IPS-20b (cell line): ENCODE data around the gene HES5.
"Not testable (repeated sequence)": the region's sequence is repeated elsewhere in the genome, so short reads cannot be mapped to it uniquely, and the experiment has no call there.

Experiments
- H3K27ac ChIP-seq: one replicate; pipeline ENCODE4 v1.5.1; 2013; ENCODE audit warnings: low read length
- H3K27me3 ChIP-seq: 2 replicates; pipeline ENCODE4 v1.6.1; 2013; ENCODE audit warnings: mild to moderate bottlenecking, low read length, inconsistent platforms; ENCODE audit not compliant: insufficient read depth
- H3K36me3 ChIP-seq: 2 replicates; pipeline ENCODE4 v1.6.1; 2013; ENCODE audit warnings: low read depth, mild to moderate bottlenecking, inconsistent platforms, low read length, moderate library complexity; ENCODE audit not compliant: insufficient read depth
- H3K4me1 ChIP-seq: 2 replicates; pipeline ENCODE4 v1.6.1; 2013; ENCODE audit warnings: mild to moderate bottlenecking, control low read depth, inconsistent platforms, low read length, moderate library complexity; ENCODE audit not compliant: insufficient read depth
- H3K4me3 ChIP-seq: 2 replicates; pipeline ENCODE4 v1.5.1; 2013; ENCODE audit warnings: mild to moderate bottlenecking, low read length, inconsistent platforms
- H3K9ac ChIP-seq: 2 replicates; pipeline ENCODE4 v1.6.1; 2013; ENCODE audit warnings: low read depth, mild to moderate bottlenecking, inconsistent platforms, low read length, moderate library complexity
- H3K9me3 ChIP-seq: 2 replicates; pipeline ENCODE4 v1.6.1; 2013; ENCODE audit warnings: mild to moderate bottlenecking, low read depth, low read length, inconsistent platforms; ENCODE audit not compliant: insufficient read depth

HES5 gene, protein sequence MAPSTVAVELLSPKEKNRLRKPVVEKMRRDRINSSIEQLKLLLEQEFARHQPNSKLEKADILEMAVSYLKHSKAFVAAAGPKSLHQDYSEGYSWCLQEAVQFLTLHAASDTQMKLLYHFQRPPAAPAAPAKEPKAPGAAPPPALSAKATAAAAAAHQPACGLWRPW

DNA sequence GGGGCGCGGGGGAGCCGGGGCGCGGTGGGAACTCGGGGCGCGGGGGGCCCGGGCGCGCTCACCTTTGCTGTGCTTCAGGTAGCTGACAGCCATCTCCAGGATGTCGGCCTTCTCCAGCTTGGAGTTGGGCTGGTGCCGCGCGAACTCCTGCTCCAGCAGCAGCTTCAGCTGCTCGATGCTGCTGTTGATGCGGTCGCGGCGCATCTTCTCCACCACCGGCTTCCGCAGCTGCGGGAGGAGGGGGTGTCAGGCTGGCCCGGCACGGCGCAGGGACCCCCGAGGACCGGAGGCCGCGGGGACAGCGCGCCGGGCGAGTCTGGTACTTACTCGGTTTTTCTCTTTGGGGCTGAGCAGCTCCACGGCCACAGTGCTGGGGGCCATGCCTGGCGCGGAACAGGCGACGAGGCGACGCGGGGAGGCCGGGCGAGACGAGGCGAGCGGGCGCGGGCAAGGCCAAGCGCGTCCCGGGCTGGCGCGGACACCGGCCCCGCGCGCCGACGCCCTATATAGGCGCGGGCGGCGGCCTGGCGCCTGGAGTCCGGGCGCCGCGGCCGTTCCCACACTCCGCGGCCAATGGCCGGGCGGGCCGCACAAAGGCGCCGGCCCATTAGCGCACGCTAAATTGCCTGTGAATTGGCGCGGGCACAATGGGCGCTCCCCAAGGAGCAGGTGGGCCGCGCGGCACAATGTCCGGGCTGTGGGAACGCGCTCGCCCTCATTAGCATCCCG is at the start of gene HES5:
HES5 (minus strand) TSS at position 480 of the 729 bp plus-strand sequence; CDS start at position 381, 99 bp downstream.
- Histone ChIP-seq H3K27me3 (peaks cover 80% of the 10 kb centered on the region), H3K9me3 (no peaks in the 10 kb centered on the region), H3K4me1 (peaks cover 8% of the 10 kb centered on the region; the same call in 1 of the 2 replicates), H3K4me3 (peak within 1 kb of the TSS; percentile 49; the same call in 1 of the 2 replicates), H3K27ac (no peak within 1 kb of the TSS), H3K36me3 (no peaks in the 10 kb centered on the region), H3K9ac (no peak within 1 kb of the TSS)

DNA sequence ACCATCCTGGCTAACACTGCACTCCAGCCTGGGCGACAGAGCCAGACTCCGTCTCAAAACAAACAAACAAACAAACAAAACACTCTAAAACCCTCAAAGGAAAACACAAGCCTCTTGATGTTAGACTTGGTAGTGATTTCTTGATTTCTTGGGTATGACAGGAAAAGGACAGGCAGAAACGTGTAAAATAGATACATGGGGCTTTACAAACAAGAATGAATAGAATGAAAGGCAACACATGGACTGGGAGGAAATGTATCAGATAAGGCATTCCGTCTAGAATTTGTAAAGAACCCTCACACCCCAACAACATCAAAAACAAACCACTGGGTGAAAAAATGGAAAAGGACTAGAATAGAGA is 48.7 kb upstream of the HES5 start:
- no peak overlapping the region for H3K27ac ChIP-seq
- no peaks in the 10 kb centered on the region for H3K36me3 ChIP-seq
- no peaks in the 10 kb centered on the region for H3K4me1 ChIP-seq
- 0 out of 2 replicates have a peak, but pooled peaks cover under 1% of the 10 kb centered on the region for H3K9me3 ChIP-seq
- no peak overlapping the region for H3K4me3 ChIP-seq
- H3K9ac ChIP-seq, result no peak overlapping the region
- no peaks in the 10 kb centered on the region for H3K27me3 ChIP-seq

DNA sequence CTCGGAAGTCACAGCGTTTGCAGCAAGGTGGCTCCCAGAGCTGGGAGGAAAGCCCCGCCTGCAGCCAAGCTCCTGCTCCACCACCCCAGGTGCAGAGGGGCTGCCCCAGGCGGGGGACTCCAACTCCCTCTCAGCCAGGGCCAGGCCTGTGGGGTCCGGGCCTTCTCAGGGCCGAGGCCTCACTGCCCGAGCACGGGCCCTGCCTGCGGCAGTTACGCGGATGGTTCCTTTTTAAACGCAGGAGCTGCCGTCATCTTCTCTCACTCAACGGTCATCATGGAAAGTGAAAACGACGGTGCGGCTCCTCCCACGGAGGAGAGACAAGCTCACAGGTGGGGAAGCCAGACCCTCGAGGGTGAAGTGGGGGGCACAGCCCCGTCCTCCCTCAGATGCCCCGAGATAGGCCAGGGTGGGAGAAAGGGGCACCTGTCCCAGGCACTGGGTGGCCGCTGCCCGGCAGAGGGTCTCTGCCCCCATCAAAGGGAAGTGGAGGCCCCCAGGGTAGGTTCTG is 47.6 kb upstream of the HES5 start:
- H3K36me3 ChIP-seq, H3K27me3 ChIP-seq, H3K9me3 ChIP-seq, H3K4me3 ChIP-seq, H3K27ac ChIP-seq, H3K4me1 ChIP-seq, H3K9ac ChIP-seq: not testable (repeated sequence)

DNA sequence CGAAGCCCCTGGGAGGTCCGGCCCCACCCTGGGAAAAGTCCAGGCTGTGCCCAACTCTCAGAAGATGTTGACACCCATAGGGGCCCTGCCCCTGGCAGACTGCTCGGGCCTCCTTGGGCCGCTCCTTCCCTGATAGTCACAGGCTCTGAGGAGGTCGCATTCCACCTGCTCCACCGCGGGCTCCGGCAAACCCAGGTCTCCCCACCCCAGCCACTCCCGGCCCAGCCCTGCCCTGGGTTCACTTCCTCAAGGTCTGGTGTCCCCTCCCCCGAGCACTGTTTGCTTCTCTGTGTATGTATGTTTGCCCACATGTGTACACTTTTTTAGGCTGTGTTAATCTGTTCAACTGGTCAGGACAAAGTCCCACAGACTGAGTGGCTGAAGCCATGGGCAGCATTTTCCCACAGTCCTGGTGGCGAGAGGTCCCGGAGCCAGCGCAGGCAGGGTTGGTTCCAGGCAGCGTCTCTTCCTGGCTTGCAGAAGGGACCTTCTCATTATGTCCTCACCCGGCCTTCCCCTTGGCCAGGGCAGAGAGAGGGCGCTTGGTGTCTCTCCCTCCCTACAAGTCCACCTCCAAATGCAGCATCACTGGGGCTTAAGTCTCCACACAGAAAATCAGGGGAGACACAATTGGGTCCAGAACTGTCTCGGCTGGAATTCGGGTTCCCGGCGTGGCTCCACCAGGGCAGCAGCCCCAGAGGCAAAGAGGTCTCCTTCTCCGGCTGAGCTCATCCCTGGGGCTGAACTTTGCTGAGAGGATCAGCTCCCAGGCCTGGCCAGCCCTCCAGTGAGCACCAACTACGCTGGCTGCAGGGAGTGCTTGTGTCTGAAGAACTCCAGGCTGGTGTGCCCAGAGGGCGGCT is 46.0 kb upstream of the HES5 start:
- Histone ChIP-seq H3K4me1 (no peaks in the 10 kb centered on the region), H3K9me3 (peaks cover 5% of the 10 kb centered on the region; the same call in 1 of the 2 replicates), H3K36me3 (no peaks in the 10 kb centered on the region), H3K9ac (no peak overlapping the region), H3K4me3 (no peak overlapping the region), H3K27me3 (no peaks in the 10 kb centered on the region), H3K27ac (no peak overlapping the region)

DNA sequence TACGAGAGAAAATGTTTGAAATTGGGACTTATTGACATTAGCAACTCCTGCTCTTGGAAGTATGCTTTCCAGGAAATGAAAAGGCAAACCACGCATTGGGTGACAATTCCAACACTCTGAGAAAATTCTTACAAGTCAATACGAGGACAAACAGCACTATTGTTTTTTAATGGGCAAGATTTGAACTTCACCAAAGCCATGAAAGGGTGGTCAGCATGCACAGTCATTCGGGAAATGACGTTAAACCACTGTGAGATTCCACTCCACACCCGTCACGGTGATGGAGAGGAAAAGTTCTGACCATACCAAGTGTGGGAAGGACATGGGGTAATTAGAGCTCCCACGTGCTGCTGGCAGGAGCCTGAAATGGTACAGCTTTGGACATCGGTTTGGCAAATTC is 44.3 kb upstream of the HES5 start:
- no peak overlapping the region for H3K27ac ChIP-seq
- H3K27me3 ChIP-seq, result no peaks in the 10 kb centered on the region
- peaks cover 5% of the 10 kb centered on the region; the same call in 1 of the 2 replicates for H3K9me3 ChIP-seq
- no peaks in the 10 kb centered on the region for H3K36me3 ChIP-seq
- H3K4me1 ChIP-seq, result no peaks in the 10 kb centered on the region
- H3K4me3 ChIP-seq, result no peak overlapping the region
- H3K9ac ChIP-seq, result no peak overlapping the region

DNA sequence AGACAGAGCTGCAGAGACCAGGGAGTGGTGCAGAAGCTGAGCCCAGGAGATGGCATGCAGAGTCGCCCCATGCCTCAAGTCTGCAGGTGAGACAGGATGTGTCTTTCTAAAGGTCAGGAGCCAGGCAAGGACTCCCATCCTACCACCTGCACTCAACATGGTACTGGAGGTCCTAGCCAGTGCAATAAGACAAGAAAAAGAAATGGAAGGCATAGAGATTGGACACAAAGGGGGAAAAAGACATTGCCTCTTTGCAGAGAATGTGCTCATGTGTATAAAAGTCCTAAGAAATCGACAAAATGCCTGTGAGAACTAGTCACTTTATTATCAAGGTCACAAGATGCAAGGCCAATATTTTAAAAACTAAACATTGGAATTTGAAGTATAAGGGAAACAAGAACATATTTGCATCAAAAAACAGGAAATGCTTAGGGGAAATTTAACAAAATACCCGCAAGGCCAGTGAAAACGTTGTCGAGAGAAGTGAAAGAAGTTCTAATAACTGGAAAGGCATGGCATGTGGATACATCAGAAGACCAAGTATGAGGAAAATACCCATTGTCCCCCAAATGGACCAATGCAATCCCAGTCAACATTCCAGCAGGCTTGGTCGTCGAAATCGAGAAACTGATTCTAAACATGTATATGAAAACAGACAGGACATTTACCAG is 43.3 kb upstream of the HES5 start:
- Histone ChIP-seq H3K27me3 (no peaks in the 10 kb centered on the region), H3K9me3 (peaks cover 5% of the 10 kb centered on the region; the same call in 1 of the 2 replicates), H3K4me1 (no peaks in the 10 kb centered on the region), H3K36me3 (no peaks in the 10 kb centered on the region), H3K4me3 (no peak overlapping the region), H3K9ac (no peak overlapping the region), H3K27ac (no peak overlapping the region)

DNA sequence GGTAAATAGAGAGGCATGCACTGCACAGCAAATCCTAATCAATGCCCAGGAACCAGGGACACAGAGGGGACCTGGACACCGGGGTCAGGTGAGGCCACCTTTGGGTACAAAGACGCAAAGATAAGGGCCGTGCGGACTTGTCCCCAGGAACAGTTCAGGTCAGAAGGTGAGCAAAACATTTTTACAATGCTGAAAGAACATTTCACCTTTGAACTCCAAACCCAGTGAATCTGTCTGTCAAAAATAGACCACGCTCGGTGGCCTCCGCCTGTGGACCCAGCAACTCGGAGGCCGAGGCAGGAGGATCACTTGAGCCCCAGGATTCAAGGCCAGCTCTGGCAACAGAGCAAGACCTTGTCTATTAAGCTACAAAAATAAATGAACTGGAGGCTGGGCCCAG is 41.3 kb upstream of the HES5 start:
- H3K27ac ChIP-seq, result no peak overlapping the region
- H3K4me1 ChIP-seq, result no peaks in the 10 kb centered on the region
- no peaks in the 10 kb centered on the region for H3K36me3 ChIP-seq
- H3K9me3 ChIP-seq, result peaks cover 5% of the 10 kb centered on the region; the same call in 1 of the 2 replicates
- no peaks in the 10 kb centered on the region for H3K27me3 ChIP-seq
- no peak overlapping the region for H3K4me3 ChIP-seq
- H3K9ac ChIP-seq, result no peak overlapping the region

DNA sequence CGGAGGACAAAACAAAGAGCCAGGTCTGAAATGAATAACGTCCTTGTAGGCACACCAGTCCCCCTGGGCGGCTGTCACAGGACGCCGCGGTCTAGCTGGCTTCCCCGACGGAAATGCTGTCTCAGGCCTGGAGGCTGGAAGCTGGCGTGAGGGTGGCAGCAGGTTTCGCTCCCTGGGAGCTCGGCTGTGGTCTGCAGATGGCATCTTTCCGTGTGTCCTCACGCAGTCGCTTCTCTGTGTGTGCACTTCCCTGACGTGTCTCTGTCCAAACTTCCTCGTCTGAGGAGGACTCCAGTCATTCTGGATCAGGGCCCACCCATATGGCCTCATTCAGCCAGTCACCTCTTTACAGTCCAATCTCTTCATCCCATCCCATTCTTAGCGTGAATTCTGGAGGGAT is 40.3 kb upstream of the HES5 start:
- no peak overlapping the region for H3K4me3 ChIP-seq
- no peak overlapping the region for H3K9ac ChIP-seq
- no peaks in the 10 kb centered on the region for H3K27me3 ChIP-seq
- H3K4me1 ChIP-seq, result no peaks in the 10 kb centered on the region
- H3K36me3 ChIP-seq, result no peaks in the 10 kb centered on the region
- peaks cover 5% of the 10 kb centered on the region; the same call in 1 of the 2 replicates for H3K9me3 ChIP-seq
- H3K27ac ChIP-seq, result no peak overlapping the region

DNA sequence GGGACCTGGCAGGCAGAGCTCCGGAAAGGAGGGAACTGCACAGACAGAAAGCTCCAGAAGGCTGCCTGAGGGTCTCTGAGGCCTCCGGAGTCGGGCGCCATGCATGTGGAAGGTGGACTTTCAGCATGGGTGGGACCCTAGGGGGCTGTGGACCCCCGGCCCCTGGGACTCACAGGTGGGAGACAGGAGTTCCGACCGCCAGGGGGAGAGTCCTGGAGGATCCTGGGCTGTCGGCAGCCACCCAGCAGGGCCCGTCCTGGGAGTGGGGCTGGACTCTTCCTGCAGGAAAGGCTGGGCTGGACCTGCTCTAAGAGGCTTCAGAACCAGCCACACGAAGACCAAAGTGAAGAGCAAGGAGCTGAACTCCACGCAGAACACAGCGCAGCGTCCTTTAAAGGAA is 39.6 kb upstream of the HES5 start:
- H3K4me1 ChIP-seq, H3K27me3 ChIP-seq, H3K4me3 ChIP-seq, H3K36me3 ChIP-seq, H3K27ac ChIP-seq, H3K9ac ChIP-seq, H3K9me3 ChIP-seq: not testable (repeated sequence)

DNA sequence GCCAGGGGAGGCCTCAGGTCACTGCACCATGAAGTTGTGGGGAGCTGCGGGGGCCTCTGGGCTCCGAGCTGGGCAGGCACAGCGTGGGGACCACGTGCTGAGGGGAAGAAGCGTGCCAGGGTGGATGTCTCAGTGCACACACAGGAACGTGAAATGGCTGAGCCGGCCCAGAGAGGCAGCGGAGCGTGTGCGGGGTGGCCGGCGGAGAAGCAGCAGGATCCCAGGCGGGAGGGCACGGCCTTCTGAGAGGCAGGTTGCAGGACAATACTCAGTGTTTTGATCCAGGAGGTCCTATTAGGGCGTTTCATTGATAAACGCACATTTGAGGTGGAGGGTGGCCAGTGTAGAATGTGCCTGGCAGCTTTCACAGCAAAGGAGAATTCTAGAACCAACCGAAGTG is 39.0 kb upstream of the HES5 start:
- H3K9me3 ChIP-seq, result peaks cover 5% of the 10 kb centered on the region; the same call in 1 of the 2 replicates
- no peak overlapping the region for H3K27ac ChIP-seq

DNA sequence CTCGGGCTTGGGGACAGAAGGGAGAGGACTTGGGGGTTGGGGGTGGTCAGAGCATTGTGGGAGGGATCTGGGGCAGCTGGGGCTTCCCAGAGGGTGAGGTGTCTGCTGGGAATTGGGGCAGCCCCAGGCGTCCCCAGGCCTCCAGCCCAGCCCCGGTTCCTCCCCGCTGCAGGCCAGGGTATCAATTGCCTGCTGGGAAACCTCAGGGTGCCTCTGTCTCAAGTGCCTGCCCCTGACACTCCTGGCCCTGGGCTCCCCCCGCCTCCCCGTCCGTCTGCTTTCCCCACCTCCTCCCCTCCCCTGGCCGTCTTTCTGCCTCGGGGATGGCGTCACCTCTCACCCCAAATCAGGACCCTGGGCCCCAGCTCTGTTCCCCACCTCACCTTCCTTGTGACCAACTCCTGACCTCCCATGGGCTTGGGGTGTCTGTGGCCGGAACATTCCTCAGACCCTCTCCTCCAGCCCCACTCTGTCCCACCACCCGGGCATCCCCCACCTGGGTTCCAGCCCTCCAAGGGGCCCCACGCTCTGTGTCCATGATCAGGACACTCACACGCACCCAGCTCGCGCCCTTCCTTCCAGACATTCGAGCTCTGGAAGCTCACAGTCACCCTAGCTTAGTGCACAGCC is 38.2 kb upstream of the HES5 start:
- not testable (repeated sequence) for H3K9me3 ChIP-seq, H3K4me1 ChIP-seq, H3K9ac ChIP-seq, H3K27me3 ChIP-seq, H3K27ac ChIP-seq, H3K4me3 ChIP-seq, H3K36me3 ChIP-seq

More for the DNA sequence above, 39.0 kb upstream of the HES5 start:
- H3K9ac ChIP-seq, result no peak overlapping the region
- no peak overlapping the region for H3K4me3 ChIP-seq
- no peaks in the 10 kb centered on the region for H3K4me1 ChIP-seq
- H3K27me3 ChIP-seq, result no peaks in the 10 kb centered on the region
- no peaks in the 10 kb centered on the region for H3K36me3 ChIP-seq
